ENCODE data around the gene JARID2.

- TF ChIP-seq, protein P1, sequence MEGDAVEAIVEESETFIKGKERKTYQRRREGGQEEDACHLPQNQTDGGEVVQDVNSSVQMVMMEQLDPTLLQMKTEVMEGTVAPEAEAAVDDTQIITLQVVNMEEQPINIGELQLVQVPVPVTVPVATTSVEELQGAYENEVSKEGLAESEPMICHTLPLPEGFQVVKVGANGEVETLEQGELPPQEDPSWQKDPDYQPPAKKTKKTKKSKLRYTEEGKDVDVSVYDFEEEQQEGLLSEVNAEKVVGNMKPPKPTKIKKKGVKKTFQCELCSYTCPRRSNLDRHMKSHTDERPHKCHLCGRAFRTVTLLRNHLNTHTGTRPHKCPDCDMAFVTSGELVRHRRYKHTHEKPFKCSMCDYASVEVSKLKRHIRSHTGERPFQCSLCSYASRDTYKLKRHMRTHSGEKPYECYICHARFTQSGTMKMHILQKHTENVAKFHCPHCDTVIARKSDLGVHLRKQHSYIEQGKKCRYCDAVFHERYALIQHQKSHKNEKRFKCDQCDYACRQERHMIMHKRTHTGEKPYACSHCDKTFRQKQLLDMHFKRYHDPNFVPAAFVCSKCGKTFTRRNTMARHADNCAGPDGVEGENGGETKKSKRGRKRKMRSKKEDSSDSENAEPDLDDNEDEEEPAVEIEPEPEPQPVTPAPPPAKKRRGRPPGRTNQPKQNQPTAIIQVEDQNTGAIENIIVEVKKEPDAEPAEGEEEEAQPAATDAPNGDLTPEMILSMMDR (IDR thresholded peaks at IDR 0.05; ENCODE audit: poor library complexity, severe bottlenecking) = no peak
- no peak for TF ChIP-seq EP300 (conservative IDR thresholded peaks at IDR 0.05; ENCODE audit: poor library complexity, severe bottlenecking)
- no peak for TF ChIP-seq REST (IDR thresholded peaks at IDR 0.05; ENCODE audit: borderline replicate concordance)
- no peak for TF ChIP-seq EZH2 (IDR thresholded peaks at IDR 0.05; ENCODE audit: borderline replicate concordance, insufficient read depth, low read length, poor library complexity, severe bottlenecking)
- TF ChIP-seq MXI1 (conservative IDR thresholded peaks at IDR 0.05; ENCODE audit: poor library complexity, severe bottlenecking) = no peak
Measured at GRCh38 chr6:15297895-15298590, 52.2 kb downstream of the JARID2 start.
